IPS-15b (cell line): Measurements from ENCODE around the gene CDKN2A.
A peak's percentile ranks its signal among the peaks of the same experiment; 100 is the strongest.

Experiments used
- H3K27me3 ChIP-seq: one replicate; pipeline ENCODE4 v1.6.1; 2013; ENCODE audit warnings: low read length; ENCODE audit not compliant: control insufficient read depth, insufficient read depth
- H3K36me3 ChIP-seq: one replicate; pipeline ENCODE4 v1.6.1; 2013; ENCODE audit warnings: low read length; ENCODE audit not compliant: control insufficient read depth, insufficient read depth
- H3K4me1 ChIP-seq: one replicate; pipeline ENCODE4 v1.6.1; 2013; ENCODE audit warnings: mild to moderate bottlenecking, low read length; ENCODE audit not compliant: control insufficient read depth, insufficient read depth
- H3K4me3 ChIP-seq: one replicate; pipeline ENCODE4 v1.5.1; 2013; ENCODE audit warnings: low read depth, low read length
- H3K9ac ChIP-seq: one replicate; pipeline ENCODE4 v1.6.1; 2013; ENCODE audit warnings: low read depth, mild to moderate bottlenecking, low read length
- H3K9me3 ChIP-seq: one replicate; pipeline ENCODE4 v1.6.1; 2013; ENCODE audit warnings: mild to moderate bottlenecking, low read length; ENCODE audit not compliant: control insufficient read depth, insufficient read depth

CDKN2A gene

GRCh38 chr9:21993893-21994555, at the start of gene CDKN2A:
TSS of gene CDKN2A (minus strand) at chr9:21994392.
- Histone ChIP-seq H3K4me1 (peaks cover 15% of the 10 kb centered on the region), H3K27me3 (peaks cover 93% of the 10 kb centered on the region), H3K4me3 (peak within 1 kb of the TSS; percentile 72), H3K9ac (no peak within 1 kb of the TSS), H3K36me3 (no peaks in the 10 kb centered on the region), H3K9me3 (no peaks in the 10 kb centered on the region)

- Histone ChIP-seq H3K9ac (no peak overlapping the region), H3K9me3 (no peaks in the 10 kb centered on the region), H3K27me3 (no peaks in the 10 kb centered on the region), H3K4me3 (no peak overlapping the region), H3K36me3 (no peaks in the 10 kb centered on the region), H3K4me1 (no peaks in the 10 kb centered on the region)
Measured at GRCh38 chr9:22043928-22044327, 49.7 kb upstream of the CDKN2A start.

GRCh38 chr9:22041775-22042174, 47.6 kb upstream of the CDKN2A start:
- H3K4me3 ChIP-seq: no peak overlapping the region
- no peak overlapping the region for H3K9ac ChIP-seq
- H3K4me1 ChIP-seq: no peaks in the 10 kb centered on the region
- H3K27me3 ChIP-seq: no peaks in the 10 kb centered on the region
- H3K36me3 ChIP-seq: no peaks in the 10 kb centered on the region
- H3K9me3 ChIP-seq: no peaks in the 10 kb centered on the region

- Histone ChIP-seq H3K4me1 (no peaks in the 10 kb centered on the region), H3K4me3 (no peak overlapping the region), H3K9ac (no peak overlapping the region), H3K36me3 (no peaks in the 10 kb centered on the region), H3K27me3 (no peaks in the 10 kb centered on the region), H3K9me3 (no peaks in the 10 kb centered on the region)
Measured at GRCh38 chr9:22041344-22041743, 47.2 kb upstream of the CDKN2A start.

GRCh38 chr9:22040760-22041159, 46.6 kb upstream of the CDKN2A start:
- H3K9ac ChIP-seq: no peak overlapping the region
- no peaks in the 10 kb centered on the region for H3K27me3 ChIP-seq
- H3K36me3 ChIP-seq: no peaks in the 10 kb centered on the region
- H3K9me3 ChIP-seq: no peaks in the 10 kb centered on the region
- H3K4me3 ChIP-seq: no peak overlapping the region
- no peaks in the 10 kb centered on the region for H3K4me1 ChIP-seq

- no peaks in the 10 kb centered on the region for H3K4me1 ChIP-seq
- no peak overlapping the region for H3K9ac ChIP-seq
- no peaks in the 10 kb centered on the region for H3K27me3 ChIP-seq
- H3K36me3 ChIP-seq: no peaks in the 10 kb centered on the region
- no peak overlapping the region for H3K4me3 ChIP-seq
- no peaks in the 10 kb centered on the region for H3K9me3 ChIP-seq
Measured at GRCh38 chr9:22039258-22039657, 45.1 kb upstream of the CDKN2A start.

GRCh38 chr9:22037954-22038690, 43.9 kb upstream of the CDKN2A start:
- no peaks in the 10 kb centered on the region for H3K9me3 ChIP-seq
- no peak overlapping the region for H3K4me3 ChIP-seq
- H3K27me3 ChIP-seq: no peaks in the 10 kb centered on the region
- H3K4me1 ChIP-seq: no peaks in the 10 kb centered on the region
- H3K9ac ChIP-seq: no peak overlapping the region
- H3K36me3 ChIP-seq: no peaks in the 10 kb centered on the region

GRCh38 chr9:22036866-22037626, 42.9 kb upstream of the CDKN2A start:
- Histone ChIP-seq H3K9me3 (no peaks in the 10 kb centered on the region), H3K4me3 (no peak overlapping the region), H3K4me1 (no peaks in the 10 kb centered on the region), H3K9ac (no peak overlapping the region), H3K27me3 (no peaks in the 10 kb centered on the region), H3K36me3 (no peaks in the 10 kb centered on the region)

GRCh38 chr9:22035591-22036011, 41.4 kb upstream of the CDKN2A start:
- Histone ChIP-seq H3K27me3 (no peaks in the 10 kb centered on the region), H3K9ac (no peak overlapping the region), H3K4me1 (no peaks in the 10 kb centered on the region), H3K9me3 (no peaks in the 10 kb centered on the region), H3K4me3 (no peak overlapping the region), H3K36me3 (no peaks in the 10 kb centered on the region)

- Histone ChIP-seq H3K4me1 (no peaks in the 10 kb centered on the region), H3K4me3 (no peak overlapping the region), H3K36me3 (no peaks in the 10 kb centered on the region), H3K9me3 (no peaks in the 10 kb centered on the region), H3K27me3 (no peaks in the 10 kb centered on the region), H3K9ac (no peak overlapping the region)
Measured at GRCh38 chr9:22033012-22033630, 38.9 kb upstream of the CDKN2A start.

- Histone ChIP-seq H3K9ac (no peak overlapping the region), H3K4me3 (no peak overlapping the region), H3K4me1 (no peaks in the 10 kb centered on the region), H3K27me3 (no peaks in the 10 kb centered on the region), H3K9me3 (no peaks in the 10 kb centered on the region), H3K36me3 (no peaks in the 10 kb centered on the region)
Measured at GRCh38 chr9:22031655-22032411, 37.6 kb upstream of the CDKN2A start.
